RWPE2 (cell line): ENCODE measurements around the gene RNF213.

Experiments
- ATAC-seq: fragments of 200-7000 bp; cut with Tn5 transposase; 3 replicates; pipeline ENCODE4 v1.9.1; 2021; ENCODE audit warnings: low read depth
- DNase-seq: peaks from one replicate; pipeline ENCODE4 v3.0.0-alpha.2; 2020; ENCODE audit warnings: low spot score
- H3K27ac ChIP-seq: fragments of 450-650 bp; 2 replicates; pipeline ENCODE4 v1.5.1; 2017; ENCODE audit warnings: mild to moderate bottlenecking; ENCODE audit not compliant: poor library complexity, severe bottlenecking
- H3K27me3 ChIP-seq: fragments of 250-450 bp; sonication (Bioruptor Pico); 2 replicates; pipeline ENCODE4 v1.5.1; 2021; ENCODE audit warnings: mild to moderate bottlenecking, moderate library complexity; ENCODE audit not compliant: insufficient read depth, poor library complexity, severe bottlenecking
- H3K36me3 ChIP-seq: fragments of 250-450 bp; sonication (Bioruptor Pico); 2 replicates; pipeline ENCODE4 v1.5.1; 2020; ENCODE audit warnings: low read depth, mild to moderate bottlenecking, moderate library complexity
- H3K4me1 ChIP-seq: fragments of 250-450 bp; sonication (Bioruptor Pico); 2 replicates; pipeline ENCODE4 v1.5.1; 2021; ENCODE audit warnings: mild to moderate bottlenecking, moderate library complexity; ENCODE audit not compliant: insufficient read depth, poor library complexity, severe bottlenecking
- H3K4me3 ChIP-seq: fragments of 250-450 bp; sonication (Bioruptor Pico); 2 replicates; pipeline ENCODE4 v1.5.1; 2021; ENCODE audit warnings: mild to moderate bottlenecking, moderate library complexity; ENCODE audit not compliant: severe bottlenecking
- H3K9me3 ChIP-seq: fragments of 250-450 bp; sonication (Bioruptor Pico); 2 replicates; pipeline ENCODE4 v1.5.1; 2021; ENCODE audit warnings: mild to moderate bottlenecking, moderate library complexity; ENCODE audit not compliant: severe bottlenecking
- CTCF ChIP-seq: fragments of 450-650 bp; IDR thresholded peaks from one replicate; pipeline ENCODE4 v1.5.1; 2017; ENCODE audit warnings: mild to moderate bottlenecking, moderate library complexity; ENCODE audit not compliant: poor library complexity, severe bottlenecking

RNF213 gene

DNA sequence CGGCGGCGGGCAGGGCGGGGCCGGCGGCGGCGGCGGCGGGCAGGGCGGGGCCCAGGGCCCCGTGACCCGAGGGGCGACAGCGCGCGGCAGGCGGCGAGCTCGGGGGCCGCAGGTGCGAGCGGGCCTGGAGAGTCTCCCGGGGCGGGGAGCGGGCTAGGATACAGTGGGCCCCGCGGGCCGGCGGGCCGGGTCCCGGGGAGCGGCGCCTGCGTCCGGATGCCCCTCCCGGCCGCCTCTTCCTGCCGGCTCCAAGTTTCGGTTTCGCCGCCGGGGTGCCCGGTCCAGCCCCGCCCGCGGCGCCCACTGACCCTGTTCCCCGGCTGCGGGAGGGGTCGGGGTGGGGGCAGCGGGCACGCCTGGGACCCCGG, at the start of gene RNF213:
RNF213 (plus strand) TSS at position 62 of the 368 bp plus-strand sequence. CDS start 2,830 bp downstream, outside the sequence.
- no peaks in the 10 kb centered on the region for H3K27me3 ChIP-seq
- ATAC-seq (peak; percentile 22), DNase-seq (no peak)
- H3K27ac ChIP-seq = peak within 1 kb of the TSS; percentile 92
- no peak for TF ChIP-seq CTCF
- peaks cover 20% of the 10 kb centered on the region for H3K36me3 ChIP-seq
- H3K4me3 ChIP-seq = peak within 1 kb of the TSS; percentile 86
- H3K9me3 ChIP-seq = no peaks in the 10 kb centered on the region
- H3K4me1 ChIP-seq = peaks cover 11% of the 10 kb centered on the region

- DNase-seq (no peak), ATAC-seq (no peak)
- no peaks in the 10 kb centered on the region for H3K27me3 ChIP-seq
- H3K4me3 ChIP-seq = no peak overlapping the region
- H3K4me1 ChIP-seq = no peaks in the 10 kb centered on the region
- no peak for TF ChIP-seq CTCF
- no peak overlapping the region for H3K27ac ChIP-seq
- H3K9me3 ChIP-seq = no peaks in the 10 kb centered on the region
- peaks cover 5% of the 10 kb centered on the region; the same call in 1 of the 2 replicates for H3K36me3 ChIP-seq
Observed at GRCh38 chr17:80212109-80212508, 48.5 kb upstream of the RNF213 start.

DNA sequence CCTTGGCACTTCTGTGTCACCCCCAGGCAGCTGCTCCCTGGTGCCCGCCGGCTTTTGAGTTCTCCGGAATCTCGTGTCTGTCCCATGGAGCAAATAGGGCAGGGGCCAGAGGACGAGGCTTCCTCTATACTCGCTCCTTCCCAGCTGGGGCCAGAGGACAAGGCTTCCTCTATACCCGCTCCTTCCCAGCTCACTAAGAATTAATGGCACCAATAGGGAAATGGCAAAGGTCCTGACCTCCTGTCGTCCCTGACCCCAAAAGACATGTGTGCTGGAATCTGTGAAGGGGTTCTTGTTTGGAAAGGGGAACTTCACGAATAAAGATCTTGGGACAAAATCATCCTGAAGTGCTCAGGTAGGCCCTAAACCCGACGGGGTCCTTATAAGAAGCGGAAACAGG, 48.1 kb upstream of the RNF213 start:
- no peak overlapping the region for H3K27ac ChIP-seq
- peaks cover 5% of the 10 kb centered on the region; the same call in 1 of the 2 replicates for H3K36me3 ChIP-seq
- no peak overlapping the region for H3K4me3 ChIP-seq
- ATAC-seq = no peak
- no peaks in the 10 kb centered on the region for H3K4me1 ChIP-seq
- TF ChIP-seq CTCF = no peak
- H3K9me3 ChIP-seq = no peaks in the 10 kb centered on the region
- H3K27me3 ChIP-seq = no peaks in the 10 kb centered on the region
- no peak for DNase-seq

- DNase-seq = no peak
- no peak for ATAC-seq
- Histone ChIP-seq H3K9me3 (no peaks in the 10 kb centered on the region), H3K27ac (no peak overlapping the region), H3K4me1 (no peaks in the 10 kb centered on the region), H3K4me3 (no peak overlapping the region), H3K27me3 (no peaks in the 10 kb centered on the region), H3K36me3 (peaks cover 5% of the 10 kb centered on the region; the same call in 1 of the 2 replicates)
- TF ChIP-seq CTCF = no peak
Observed at GRCh38 chr17:80212962-80213642, 47.5 kb upstream of the RNF213 start.

GRCh38 chr17:80213643-80213975, 47.0 kb upstream of the RNF213 start:
- DNase-seq (no peak), ATAC-seq (no peak)
- Histone ChIP-seq H3K9me3 (no peaks in the 10 kb centered on the region), H3K27me3 (no peaks in the 10 kb centered on the region), H3K4me1 (no peaks in the 10 kb centered on the region), H3K36me3 (peaks cover 5% of the 10 kb centered on the region; the same call in 1 of the 2 replicates), H3K4me3 (no peak overlapping the region), H3K27ac (no peak overlapping the region)
- no peak for TF ChIP-seq CTCF
